ENCODE measurements around the gene TRABD.
A peak's percentile ranks its signal among the peaks of the same experiment; 100 is the strongest.

TRABD gene

GRCh38 chr22:50220603-50221409 lies 35.1 kb downstream of the TRABD start:
- DNase-seq: no peak

- no peak for DNase-seq
These were observed 35.9 kb downstream of the TRABD start for GRCh38 chr22:50221410-50222300.

- no peak for DNase-seq
These were observed 36.8 kb downstream of the TRABD start for GRCh38 chr22:50222508-50222907.

- DNase-seq: no peak
These were observed 38.4 kb downstream of the TRABD start for GRCh38 chr22:50224071-50224470.

GRCh38 chr22:50225200-50225969 lies 39.7 kb downstream of the TRABD start:
- no peak for DNase-seq

DNA sequence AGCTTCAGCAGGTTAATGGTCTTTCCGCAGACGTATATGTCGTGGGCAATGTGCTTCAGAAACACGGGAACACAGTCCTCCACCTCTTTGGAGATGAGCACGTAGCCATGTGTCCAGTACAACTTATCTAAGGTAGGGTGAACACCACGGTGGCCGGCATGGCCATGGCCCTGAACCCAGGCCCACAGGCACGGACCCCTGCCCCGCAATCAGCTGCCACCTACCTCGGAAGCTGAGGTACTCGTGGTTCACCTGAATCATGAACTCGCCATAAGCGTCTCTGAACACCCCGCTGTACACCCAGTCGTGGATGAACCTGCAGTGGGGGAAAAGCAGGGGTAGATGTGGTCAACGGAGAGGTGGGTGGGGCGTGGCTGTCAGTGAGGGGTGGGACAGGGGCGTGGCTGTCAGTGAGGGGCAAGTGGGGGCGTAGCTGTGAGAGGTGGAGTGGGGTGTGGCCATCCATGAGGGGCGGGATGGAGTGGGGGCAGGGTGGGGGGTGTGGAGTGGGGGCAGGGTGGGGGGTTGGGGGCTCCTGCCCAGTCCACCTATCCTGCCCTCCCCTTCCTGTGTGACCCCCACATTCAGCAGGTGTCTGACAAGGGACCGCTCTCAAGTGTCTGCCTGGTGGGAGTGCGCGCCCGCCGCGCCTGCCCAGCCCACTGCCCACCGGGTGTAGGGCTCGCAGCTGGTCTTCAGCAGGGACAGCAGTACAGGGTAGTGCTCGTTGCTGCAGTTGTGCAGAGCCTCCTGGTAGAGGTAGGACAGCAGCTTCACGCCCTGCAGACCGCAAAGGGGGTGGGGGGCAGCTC lies 40.6 kb downstream of the TRABD start:
- no peak for DNase-seq

DNA sequence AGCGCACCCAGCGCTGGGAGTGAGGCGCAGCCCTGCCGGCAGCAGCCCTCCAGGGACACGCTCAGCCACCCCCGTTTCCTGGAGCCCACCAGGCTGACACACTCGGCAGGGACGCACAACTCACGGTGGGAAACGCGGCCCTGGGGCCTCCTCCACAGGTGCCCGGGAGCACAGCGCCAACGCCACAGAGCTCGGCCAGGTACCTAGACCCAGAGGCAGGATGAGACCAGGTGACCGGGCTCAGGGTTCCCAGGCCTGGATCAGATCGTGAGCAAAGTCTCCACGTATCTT lies 41.1 kb downstream of the TRABD start:
- no peak for DNase-seq

DNA sequence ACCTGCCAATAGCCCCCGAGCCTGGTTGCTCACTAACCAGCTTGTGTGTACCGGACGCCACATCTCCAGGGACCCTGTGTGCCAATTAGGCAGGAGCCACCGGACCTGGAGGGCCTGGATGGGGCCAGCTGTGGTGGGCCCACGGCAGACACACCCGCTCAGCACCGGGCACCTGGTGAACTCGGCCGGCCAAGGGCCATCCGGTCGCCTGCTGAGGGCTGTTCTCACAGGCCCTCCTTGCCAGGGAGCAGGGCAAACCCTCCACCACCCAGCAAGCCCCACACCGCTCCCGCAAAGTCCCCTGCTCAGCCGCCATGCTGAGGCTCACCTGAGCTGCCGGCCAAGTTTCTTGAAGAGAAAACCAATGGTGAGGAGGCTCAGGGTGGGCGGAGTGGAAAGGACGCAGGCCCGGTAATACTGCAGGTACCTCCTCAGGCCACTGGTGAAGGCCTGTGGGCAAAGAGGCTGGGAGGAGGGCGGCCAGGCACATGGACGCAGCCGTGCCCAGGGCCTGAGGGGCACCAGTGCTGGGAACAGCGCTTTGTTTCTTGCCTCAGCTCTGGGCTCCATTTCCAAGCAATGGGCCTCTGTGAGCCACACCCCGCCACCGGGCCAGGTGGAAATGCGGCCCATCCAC lies 42.0 kb downstream of the TRABD start:
- no peak for DNase-seq

- DNase-seq: no peak
These were observed 42.7 kb downstream of the TRABD start for GRCh38 chr22:50228366-50228765.

DNA sequence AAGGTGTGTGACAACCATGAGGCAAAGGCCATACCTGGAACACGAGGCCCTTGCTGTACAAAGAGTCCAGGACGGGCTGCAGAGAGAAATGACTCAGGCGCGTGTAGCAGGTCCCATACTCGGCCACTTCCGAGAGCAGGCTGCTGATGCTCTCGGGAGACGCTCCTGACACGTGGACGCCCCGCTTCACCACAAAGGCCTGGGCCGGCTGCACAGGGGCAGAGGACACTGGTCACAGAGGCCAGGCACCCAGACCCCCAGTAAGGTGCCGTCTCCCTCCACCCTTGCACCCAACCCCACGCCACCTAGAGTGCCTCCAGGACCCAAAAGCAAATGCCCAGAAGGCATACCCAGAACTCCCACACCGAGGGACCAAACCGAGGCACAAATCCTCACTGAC lies 43.7 kb downstream of the TRABD start:
- DNase-seq: no peak

DNA sequence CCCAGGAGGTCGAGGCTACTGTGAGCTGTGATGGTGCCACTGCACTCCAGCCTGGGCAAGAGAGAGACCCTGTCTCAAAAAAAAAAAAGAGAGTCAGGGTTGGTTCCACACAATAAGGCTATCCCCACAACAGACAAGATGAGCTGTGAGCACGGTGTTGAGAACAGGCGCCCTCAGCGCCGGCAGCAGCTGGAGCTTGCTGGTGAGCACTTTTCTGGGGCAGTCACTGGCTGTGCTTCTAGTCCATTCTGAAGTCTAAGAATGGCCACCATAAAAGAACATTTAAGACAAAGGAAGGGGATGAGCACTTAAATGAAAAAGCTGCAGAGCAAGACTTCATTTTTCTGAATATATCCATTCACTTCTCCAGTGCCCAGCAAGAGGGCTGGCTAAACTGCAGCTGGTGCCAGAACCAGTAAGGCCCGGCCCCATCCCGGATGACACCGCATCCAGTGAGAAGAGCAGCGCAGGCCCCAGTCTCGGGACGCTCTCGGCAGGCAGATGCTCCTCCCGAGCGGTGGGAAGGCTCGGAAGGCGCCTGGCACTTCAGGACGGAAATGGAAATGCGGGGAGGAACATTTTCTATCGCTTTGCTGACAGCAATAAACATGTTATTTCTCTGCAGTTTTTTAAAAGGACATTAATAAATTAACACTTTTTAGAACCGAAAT lies 46.9 kb downstream of the TRABD start:
- no peak for DNase-seq

DNA sequence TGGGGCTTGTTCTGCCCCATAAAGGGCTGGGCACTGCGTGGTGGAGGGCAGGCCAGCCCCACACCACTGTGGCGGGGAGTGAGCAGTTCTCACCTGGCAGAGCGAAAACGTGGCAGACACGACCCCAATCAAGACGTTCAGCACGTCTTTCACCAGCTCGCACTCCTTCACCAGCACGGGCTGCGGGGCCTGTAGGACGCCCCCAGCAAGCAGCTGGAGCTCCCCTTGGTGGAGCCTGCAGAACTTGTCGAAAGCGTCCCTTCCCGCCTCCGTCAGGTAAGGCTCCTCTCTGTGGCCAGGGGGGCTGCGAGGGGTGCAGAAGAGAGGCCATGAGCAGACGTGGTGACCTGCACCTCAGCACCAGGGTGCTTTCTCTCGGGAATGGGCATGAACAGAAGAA lies 47.5 kb downstream of the TRABD start:
- no peak for DNase-seq

GRCh38 chr22:50236731-50237409 lies 51.2 kb downstream of the TRABD start:
- DNase-seq: no peak

DNA sequence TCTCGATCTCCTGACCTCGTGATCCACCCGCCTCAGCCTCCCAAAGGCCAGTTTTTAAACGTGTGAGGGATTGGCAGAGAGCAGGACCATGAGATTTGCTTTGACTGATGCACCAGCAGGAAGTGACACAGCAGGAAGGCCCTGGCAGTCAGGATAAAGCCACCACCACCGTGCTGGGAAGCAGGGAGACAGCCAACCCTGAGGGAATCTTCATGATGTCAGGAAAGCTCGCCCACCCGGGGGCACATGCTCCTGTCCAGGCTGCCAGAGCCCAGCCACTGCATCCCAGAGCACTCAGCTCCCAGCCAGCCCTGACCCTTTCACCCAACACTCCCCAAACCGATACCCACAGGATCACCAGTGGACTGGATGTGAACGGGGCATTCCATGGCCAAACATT lies 53.0 kb downstream of the TRABD start:
- DNase-seq: no peak

DNA sequence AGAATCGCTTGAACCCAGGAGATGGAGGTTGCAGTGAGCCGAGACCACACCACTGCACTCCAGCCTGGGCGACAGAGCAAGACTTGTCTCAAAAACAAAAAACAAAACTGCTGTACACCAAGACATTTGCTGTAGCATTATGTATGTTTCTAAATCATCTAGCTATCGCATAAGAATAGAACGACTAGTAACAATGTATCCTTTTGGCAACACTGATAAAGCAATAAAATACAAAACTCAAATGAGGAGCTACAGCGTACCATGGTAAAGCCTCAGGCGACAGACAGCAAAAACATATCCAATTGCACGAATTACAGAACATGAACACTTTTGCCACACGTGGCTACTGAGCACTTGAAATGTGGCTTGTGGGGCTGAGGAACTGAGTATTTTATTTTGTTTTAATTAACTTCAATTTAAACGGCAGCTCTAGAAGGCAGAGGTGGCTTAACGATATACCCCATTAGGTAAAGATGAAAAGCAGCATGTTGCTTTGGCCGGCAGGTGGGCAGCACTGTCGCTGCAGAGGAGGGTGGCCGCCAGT lies 56.8 kb downstream of the TRABD start:
- DNase-seq: no peak

DNA sequence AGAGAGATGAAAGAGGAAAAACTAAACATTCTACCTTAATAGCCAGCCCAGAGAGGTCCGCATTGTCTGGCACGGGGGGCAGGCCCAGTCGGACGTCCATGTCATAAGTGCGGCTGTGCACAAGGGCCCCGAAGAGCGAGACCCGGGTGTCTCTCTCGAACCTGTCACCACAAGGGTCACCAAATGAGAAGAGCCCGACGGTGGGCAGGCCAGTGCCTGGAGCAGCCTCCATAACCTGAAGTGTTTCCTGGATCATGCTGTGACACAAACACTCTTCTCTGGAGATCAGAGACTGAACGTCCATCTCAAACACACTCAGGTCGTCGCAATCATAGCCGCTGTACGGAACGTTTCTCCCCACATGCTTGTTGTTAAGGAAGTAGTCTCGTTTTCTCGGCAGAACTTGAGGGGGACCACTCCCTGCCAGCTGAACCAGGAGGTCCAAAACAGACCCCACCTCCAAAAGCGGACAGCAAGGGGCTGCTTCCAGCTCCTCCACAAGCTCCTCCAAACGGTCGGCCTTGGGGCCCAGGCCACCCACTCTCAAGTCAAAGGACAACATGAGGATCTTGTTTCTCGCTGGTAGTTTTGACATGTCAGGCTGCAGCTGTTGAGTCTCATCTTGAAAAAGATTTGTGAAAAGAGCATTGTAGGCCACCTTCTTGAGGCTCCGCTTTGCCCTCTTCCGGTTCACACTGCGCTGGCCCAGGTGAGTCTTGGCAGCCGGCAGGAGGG lies 58.1 kb downstream of the TRABD start:
- DNase-seq: no peak

DNA sequence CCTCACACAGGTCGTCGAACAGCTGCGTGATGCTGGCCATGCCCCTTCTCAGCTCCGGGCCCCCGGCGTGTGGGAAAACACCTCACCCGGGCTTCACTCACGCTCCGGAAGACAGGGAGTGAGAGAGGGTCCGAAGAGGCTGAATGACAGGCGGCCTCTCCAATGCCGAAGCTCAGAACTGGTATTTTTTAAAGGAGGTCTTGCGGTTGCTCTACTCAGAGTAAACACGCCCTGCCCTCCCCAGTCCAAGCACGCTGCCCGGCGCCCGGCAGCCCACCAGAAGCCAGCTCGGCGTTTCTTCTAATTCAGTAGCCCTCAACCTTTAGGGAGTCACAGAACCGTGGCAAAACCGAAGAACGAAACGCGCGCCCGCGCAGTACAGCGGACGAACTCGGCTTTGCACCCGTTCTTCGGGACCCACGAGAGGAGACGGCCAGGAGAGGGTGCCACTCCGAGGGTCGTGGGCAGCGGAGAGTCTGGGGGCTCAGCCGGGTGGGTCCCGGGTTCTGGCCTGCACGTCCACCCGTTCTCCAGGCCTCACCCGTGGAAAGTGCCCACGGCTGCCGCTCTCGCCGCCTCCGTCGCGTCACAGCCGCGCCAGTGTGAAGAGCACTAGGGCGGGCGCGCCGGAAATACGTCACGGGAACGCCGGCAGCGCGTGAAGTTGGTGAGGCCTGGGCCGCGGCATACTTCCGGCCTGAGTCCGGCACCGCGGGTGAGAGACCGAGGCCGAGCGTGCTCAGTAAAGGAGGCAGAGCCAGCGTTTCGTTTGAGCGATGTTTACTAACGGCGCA lies 58.9 kb downstream of the TRABD start, which contains the start of gene TUBGCP6:
TSS of gene TUBGCP6 (minus strand) at position 604 of the 794 bp plus-strand sequence. CDS start at position 40, 564 bp downstream.
- DNase-seq: peak; percentile 76

- DNase-seq: no peak
These were observed 59.7 kb downstream of the TRABD start for GRCh38 chr22:50245214-50246072.

Data from NCI-H510A (cell line).